GM18861 (cell line): Measurements from ENCODE around the gene EHD4.

ENCODE experiments used
- ATAC-seq: cut with Tn5 transposase; IDR thresholded peaks from one replicate; pipeline ENCODE4 v1.9.1; 2021; ENCODE audit not compliant: unreplicated experiment

EHD4 gene

DNA sequence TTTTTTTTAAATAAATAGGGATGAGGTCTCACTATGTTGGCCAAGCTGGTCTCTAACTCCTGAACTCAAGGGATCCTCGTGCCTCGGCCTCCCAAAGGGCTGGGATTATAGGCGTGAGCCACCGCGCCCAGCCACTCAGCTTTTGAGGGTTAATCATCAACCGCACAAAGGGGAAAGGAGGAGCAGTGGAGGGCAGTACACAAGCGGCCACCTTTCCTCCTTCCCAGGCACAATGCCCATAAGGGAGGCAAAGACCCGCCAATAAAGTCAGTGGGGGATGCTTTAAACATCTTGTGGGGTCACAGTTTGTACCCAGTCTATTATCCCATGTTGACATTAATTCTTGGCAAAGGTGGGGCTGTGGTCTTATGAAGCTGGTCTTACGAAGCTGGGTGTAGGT lies 32.4 kb downstream of the EHD4 start:
- ATAC-seq, result no peak

DNA sequence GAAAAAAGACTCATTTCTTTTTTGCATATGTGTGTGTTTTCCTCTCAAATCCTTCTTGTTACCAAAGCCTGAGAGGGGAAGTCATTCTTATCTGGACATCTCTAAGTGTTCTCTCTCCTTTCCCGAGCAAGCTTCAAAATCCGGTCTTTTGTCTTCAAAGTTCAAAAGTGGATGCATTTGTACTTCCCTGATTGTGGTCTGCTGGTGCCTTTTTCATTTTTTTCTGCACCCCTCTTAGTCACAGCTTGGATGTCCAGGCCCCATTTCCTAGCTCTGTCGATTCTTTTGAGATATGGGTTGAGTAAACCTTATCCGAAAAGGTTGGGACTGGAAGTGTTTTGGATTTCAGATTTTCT lies 34.8 kb downstream of the EHD4 start:
- ATAC-seq, result no peak

DNA sequence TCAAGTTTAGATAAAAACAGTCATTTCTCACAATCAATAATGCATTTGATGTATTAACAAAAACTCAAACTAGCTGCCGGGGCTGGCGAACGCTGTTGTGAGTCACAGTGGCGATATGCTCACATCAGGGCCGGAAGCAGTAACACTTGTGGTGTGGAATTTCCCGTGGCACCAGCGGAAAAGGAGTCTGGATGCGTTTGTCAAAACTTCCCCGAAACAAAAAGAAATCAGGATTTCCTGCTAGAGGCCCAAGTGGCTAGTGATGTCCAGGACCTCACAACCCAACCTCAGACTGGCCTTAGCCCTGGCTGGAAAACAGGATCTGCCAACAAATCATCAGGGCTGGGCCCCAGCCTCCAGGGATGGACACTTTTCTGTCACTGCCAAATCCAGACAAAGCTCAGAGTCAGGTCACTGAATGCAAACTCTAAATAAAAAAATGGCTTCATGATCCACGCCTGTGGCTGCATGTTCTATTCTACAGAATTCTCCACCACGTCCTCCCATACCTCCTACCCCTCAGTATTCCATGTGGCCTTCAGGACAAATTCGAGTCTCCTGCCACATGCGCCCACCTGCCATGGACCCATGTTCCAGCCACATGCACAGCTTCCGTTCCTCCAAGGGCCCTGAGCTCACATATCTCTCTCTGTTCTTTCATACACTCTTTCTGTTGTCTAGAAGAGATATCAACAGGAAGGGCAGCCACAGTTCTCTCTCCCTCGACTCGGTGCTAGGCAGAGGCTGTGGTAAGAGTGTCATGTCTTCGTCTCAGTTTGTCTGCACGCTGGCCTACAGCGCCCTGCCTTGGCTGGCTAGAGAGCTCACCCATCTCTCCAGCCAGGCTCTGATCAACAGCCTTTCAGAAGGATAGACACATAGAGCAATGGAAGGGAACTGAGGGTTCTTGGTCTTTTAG lies 35.4 kb downstream of the EHD4 start:
- ATAC-seq, result no peak

DNA sequence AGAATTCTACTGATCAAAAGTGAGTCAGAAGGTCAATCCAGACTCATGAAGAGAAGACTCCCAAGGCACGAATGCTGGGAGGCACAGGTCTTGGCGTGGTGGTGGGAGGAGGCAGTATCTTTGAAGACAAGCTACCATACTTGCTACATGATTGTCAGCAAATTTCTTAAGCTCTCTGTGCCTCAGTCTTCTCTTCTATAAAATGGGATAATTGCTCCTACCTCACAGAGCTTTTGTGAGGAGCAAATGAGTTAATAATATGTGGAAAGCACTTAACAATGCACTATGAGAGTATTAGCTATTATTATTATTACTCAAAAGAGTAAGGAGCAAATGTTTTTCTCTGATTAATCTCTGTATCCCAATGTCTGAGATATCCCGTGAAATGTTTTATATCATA lies 36.2 kb downstream of the EHD4 start:
- ATAC-seq, result no peak

DNA sequence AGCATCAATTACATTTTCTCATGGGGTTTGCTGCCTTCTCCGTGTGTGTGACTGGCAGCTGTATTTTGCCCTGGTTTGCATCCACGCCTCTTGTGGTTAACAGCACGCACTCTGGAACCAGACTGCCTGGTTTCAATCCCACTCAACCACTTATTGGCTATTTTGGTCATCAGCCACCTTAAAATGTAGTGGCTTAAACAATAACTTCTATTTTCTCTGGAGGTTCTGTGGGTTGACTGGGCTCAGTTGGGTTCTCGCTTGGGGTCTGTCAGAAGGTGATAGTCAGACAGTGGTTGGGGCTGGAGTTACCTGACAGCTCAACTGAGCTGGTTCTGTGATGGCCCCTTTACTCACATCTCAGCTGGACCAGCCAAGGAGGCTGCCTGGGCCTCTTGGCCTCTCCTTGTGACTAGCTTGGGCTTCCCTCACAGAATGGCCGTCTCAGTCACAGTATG lies 36.8 kb downstream of the EHD4 start:
- ATAC-seq, result no peak

DNA sequence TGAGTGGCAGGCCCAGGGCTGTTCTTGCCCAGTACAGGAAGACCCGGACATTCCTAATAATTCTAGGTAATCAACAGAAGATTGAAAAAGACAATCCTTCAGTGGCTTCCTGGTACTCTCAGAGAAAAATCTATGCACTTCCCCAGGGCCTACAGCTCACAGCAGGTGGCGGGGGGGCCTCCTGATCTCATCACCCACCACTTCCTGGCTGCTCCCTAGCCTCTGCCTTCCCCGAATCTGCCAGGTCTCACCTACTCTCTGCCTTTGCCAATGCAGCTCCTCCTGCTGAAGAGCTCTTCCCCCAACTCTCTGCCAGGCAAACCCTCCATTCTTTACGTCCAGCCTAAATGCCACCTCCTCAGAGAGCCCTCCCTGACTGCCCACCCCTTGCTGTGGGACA lies 37.5 kb downstream of the EHD4 start:
- no peak for ATAC-seq

DNA sequence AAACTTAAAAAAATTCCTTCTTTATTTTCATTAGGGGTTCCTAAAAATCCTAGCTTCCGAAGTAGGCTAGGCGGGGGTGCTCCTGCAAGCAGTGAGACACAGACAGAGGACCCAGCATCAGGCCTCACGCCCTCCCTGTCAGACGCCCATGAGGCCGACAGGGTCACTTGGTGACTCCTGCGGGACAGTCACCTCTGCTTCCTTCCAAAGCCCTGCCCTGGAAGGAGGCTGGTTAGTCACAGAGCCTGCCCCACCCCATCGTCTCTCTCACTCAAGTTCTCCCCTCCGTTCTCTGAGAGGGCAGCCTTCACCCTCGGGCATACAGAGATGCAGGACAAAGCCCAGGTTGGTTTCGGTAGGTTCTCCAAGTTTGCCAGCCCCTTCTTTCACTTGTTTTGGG lies 38.6 kb downstream of the EHD4 start:
- ATAC-seq, result no peak

DNA sequence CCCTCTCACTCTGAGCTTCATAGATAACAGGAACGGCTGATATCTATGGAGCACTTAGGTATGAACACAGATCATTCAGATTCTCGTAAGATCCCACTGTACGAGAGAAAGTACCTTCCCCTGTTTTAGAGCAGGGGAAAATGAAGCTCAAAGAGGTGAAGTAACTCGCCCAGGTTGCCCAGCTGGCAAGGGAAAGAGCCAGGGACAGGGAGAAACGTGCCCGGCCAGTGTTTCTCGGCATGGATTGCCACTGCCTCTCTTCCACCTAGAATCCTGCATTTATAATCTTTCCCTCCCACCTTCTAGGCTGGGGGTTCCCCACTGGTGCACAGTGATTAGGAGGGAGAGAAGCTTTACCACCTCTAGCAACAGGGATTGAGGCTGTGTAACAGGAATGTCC lies 39.0 kb downstream of the EHD4 start:
- ATAC-seq, result no peak

DNA sequence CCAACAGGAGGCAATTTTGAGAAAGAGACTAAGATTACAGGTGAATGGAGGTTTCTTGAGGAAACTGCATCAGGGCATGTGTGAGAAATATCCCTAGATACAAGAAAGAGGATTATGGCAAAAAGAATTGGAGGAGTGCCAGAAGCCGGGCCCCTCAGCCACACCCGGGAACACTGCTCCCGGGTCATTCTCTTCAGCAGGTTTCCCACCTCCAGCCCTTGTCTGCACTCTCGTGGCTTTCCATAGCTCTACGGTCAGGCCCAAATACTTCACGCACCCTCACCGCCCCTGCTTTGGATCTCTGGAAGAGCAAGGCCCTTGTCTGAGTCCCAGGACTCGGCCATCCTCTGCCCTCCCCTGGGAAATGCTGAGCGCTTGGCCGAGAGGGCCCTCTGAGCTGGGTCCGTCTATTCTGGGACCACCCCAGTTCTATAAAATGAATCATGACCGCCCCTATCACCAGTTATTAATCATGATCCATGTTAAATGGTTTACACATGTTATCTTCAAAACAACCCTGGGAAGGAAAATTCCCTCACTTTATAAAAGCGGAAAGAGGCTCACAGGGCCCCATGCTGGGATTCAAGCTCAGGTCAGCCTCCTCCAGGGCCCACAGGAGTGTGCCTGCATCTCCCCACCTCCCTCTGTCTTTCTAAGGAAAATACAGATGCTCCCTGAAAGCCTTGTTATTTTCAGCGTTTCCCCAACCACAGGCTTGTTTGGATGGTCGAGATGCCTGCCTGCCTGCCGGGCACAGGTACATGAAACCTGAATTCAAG lies 39.7 kb downstream of the EHD4 start:
- no peak for ATAC-seq

DNA sequence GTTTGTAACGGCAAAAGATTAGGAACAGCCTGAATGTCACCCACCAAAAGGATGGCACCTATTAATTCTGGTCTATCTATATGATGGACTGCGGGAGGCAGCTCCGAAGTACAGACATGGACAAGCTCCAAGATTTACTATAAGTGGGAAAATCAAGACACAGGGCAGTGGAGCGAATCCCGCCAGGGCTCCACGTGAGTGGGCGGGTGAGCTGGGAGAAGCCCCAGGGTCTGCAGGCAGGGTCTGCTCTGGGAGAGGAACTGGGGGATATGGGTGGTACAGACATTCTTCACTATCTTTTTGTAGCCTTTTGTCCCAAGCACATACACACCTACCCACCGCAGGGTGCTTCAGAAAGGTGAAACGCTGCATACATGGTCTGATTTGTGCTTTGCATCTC lies 40.3 kb downstream of the EHD4 start:
- ATAC-seq, result no peak

DNA sequence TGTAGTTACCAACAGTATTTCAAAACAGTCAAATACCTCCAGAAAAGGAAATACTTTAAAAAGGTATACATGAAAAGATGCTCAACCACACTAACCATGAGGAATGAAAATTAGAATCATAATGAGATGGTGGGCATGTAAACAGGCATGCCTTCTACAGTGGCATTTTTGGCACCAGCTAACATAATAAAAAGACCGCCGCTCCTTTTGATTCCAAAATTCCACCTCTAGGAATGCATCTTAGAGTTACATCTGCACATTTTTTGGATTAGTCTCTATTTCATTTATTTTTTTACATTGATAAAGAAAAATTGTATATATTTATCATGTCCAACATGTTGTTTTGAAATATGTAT lies 41.5 kb downstream of the EHD4 start:
- ATAC-seq, result no peak

DNA sequence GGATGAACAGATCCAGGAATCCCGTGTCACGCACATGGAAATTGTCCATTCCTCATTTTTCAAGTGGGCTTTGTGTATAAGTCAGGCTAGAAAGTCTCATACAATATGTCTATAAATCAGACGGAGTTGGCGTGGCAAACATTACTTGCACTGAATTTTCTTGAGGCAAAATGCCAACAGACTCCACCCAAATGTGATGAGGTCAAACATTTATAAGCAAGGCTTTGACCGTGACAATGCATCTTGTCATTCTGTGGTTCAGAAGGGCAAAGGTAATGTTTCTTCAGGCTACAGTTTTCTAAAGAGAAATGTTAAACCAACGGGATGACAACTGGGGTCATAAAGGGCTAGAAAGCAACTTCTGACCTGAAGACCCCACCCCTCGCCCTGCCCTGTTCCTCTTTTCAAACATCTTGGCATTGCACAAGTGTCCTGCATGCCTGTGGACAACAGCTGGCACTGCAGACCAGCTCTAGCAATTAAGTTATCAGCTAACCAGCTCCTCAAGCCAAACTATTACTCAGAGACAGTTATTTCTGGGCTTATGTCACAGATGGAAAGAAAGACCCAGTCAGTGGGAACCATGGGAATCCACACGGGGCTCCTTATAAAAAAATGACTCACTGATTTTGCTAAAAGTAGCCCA lies 42.0 kb downstream of the EHD4 start:
- ATAC-seq, result no peak

DNA sequence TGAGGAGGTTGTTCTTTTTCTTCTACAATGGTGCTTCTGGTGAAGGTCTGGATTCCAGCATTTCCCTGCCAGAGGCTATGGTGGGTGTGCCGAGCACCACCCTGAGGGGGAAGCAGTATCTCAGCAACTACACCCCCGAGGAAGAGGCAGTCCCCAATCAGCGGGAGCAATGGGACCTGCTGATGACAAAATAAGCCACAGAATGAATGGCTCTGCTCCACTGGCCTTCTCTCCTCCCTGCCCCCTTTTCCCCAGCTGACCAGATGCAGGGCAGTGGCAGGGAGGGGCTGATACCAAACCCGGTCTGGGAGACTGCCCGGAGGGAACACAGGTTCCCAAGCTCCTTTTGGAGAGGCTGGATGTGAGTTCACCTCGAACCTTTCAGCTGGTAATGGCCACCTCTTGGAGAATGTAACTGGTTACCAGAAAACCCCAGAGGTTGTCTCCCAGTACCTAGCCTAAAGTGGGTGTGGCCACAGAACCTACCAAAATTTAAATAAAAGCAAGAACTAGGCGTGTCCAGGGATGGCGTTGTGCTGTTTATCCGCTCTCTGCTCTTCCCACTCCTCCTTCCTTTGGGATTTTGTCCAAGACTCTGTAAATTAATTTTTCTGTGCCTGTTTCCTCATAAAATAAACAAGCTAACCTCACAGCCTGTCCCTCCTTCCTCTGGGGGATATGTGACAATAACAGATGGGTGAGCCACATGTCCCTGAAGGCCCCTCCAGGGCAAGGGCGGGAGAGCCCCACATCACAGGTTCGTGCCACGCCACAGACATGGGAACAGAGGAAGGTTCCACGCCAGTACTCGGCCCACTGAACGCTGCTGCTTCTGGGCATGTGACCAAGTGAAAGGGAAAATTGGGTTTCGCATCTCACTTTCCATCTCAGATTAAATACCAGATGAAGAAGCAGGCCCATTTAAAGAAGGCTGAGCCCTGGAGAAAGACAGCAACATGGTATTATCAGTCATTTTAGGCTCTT lies 43.4 kb downstream of the EHD4 start:
- peak; percentile 45 for ATAC-seq

DNA sequence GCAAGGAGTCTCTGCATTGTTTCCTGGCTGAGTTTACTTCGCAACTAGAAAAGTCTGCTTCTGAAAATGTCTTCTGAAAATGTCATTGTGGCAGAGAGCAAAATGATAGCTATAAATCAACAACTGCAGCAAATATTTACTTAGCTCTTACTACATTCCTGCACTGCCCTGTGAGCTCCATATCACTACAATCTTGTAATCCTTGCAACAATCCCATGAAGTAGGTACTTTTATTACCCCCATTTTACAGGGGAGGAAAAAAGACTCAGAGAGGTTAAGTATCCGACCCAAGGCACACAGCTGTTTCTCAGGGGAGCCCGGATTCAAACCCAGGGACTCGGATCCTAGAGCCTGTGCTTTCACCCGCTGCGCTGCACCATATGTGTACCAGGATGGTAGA lies 44.3 kb downstream of the EHD4 start:
- no peak for ATAC-seq

DNA sequence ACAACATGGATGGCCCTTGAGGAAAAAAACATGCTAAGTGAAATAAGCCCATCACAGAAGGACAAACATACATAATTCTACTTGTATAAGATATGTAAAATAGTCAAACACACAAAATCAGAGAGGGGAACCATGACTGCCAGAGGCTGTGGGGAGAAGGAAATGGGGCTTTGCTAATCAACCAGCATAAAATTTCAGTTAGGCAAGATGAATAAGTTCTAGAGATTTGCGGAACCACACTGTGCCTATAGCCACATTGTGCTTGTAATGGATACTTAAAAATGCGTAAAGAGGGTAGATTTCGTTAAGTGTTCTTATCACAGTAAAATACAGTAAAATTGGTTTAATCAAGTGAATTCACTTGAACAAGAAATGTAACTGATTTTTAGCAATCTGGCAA lies 44.8 kb downstream of the EHD4 start:
- no peak for ATAC-seq

DNA sequence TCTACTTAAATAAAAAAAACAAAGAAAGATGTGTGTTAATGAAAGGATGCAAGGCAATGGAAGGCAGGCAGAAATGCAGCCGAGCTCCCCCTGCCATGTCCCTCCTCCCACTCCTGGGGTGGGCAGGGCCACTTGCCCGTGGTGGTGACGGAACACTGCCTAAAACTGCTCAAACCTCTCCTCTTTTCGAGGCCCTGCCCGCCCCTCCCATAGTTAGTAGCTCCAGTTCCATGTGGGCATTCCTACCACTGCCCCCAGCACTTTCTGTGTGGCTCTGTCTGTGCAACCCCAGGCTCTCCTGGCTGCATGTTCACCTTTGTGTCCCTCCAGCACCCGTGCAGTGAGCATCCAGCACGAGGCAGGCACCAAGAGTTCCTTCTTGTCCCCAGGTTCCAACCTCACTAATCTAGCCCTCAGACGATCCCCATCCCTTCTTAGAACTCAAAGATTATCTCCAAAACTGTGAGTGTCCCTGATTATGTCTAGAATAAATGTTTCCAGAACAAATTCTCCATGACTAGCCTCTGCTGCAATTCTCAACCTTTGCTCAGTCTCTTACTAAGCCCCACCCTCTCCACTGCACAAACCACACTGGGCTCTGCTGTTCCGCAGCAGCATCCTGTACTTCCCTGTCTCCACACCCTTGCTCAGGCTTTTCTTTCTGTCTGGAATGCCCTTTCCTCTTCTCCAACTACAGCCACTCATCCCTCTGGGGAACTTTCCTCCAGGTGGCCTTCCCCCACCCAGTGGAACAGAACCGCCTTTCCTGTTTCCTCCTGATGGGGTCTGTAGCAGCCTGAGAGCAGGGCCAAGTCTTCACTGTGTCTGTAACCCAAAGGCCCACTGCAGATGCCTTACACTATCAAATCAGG lies 45.9 kb downstream of the EHD4 start:
- no peak for ATAC-seq

DNA sequence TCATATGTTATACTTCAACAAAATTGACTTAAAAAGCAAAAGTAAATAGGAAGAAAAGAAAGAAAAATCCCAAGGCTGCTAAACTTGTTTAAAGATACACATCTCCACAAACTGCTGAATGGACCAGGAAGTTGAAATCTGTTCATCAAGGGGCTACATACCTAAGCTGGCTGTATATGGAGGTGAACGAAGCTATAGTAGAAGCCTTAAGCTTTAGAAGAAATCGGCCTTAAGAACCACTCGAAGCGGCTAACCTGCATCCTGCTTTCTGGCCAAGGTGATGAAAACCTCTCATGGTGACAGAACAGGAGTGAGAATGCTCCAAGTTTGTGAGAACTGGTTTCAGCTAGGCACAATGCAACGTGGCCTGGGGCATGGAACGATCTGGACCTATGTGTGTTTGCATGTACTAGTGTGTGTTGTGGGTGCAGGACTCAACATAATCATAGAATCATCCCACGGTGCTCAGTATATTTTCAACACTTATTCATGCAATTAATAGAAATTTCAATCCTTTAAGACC lies 47.2 kb downstream of the EHD4 start:
- ATAC-seq, result no peak

DNA sequence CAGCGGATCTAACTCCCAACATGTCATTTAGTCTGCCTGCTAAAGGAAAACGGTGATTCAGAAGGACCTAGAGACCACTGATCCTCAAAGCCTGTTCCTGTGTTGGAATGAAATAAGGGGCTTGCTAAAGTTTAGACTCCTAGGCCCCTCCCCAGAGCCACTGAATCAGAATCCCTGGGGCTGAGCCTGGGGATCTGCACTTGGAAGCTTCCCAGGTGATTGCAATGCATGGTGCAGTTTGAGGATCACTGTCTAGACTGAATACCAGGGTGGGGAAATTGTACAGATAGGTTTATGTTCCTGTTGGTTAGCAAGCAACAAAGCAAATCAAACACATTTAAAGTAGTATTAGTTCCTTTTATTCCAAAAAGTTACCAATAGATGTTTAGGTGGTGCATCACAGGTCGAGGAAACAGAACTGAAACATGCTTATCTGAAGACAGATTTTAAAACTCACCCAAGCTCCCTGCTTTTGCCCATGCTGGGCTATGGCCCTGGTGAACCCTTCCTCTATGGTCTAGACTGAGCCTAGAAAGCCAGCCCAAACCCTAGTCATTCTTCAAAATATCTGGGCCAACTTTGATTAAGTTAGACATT lies 48.9 kb downstream of the EHD4 start:
- ATAC-seq, result no peak

DNA sequence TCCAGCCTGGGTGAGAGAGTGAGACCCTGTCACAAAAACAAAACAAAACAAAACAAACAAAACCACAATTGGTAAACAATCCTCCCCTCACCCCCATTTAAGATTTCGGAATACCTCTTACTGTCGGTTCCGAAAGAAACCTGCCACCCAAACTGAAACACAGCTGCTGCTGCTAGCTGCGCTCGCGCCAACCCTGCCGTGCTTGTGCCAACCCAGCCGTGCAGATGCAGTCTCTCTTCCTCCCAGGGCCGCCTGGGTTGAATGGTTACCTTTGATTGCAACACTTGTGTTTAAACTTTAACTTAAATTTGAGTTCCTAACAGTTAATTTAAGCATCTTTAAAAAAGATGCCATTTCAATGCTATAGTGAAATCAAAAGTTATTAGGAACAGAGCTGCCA lies 50.0 kb downstream of the EHD4 start:
- no peak for ATAC-seq
